Measurements from ENCODE around the gene CD28. TPM values are rescaled to one million over a fixed set of nuclear protein-coding genes. Genes with fewer than 3 reads are reported as not detected.

The CD28 gene
- total and polyA plus RNA-seq, 9 of the 15 experiments (the other 6 are each of a cell fraction or from before 2014, with no cell fraction given) = 0.01 to 0.11 TPM; not detected in 7

DNA sequence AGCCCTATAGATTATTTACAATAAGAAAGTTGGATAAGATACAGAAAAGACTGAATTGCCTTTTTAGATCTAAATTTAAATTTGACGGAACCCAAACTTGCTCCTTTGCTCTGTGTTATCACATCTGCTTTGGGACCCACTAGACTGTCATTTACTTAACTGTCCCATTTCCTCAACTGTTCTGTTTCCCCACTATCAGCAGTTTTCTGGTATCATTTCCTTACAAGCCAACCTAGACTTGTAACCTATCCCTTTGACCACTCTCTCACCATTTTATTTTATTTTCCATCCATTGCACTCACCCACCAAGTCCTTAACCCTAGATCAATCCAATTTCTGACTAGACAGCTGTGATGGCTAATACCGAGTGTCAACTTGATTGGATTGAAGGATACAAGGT lies 38.6 kb upstream of the CD28 start:
- Histone ChIP-seq H3K9me3 (replicated peaks; ENCODE audit: control insufficient read depth, insufficient read depth, low read depth, low read length) (no peaks in the 10 kb centered on the region), H4K20me1 (replicated peaks; ENCODE audit: control insufficient read depth, insufficient read depth, low read length) (no peaks in the 10 kb centered on the region), H3K4me1 (replicated peaks in 1 of 2; ENCODE audit: control insufficient read depth in 2 of 2, insufficient read depth in 2 of 2, low read length in 2 of 2) (no peaks in the 10 kb centered on the region), H3K4me2 (ENCODE audit: insufficient read depth, low read length) (no peak overlapping the region), H2AFZ (ENCODE audit: low read depth, low read length) (no peak overlapping the region), H3K4me3 (no peak overlapping the region), H3K9me1 (ENCODE audit: control insufficient read depth, insufficient read depth, low read length) (no peaks in the 10 kb centered on the region), H3K27ac (ENCODE audit: extremely low read depth, low read depth, low read length) (no peak overlapping the region), H3K79me2 (ENCODE audit: control insufficient read depth, insufficient read depth, low read length) (no peaks in the 10 kb centered on the region), H3K9ac (ENCODE audit: insufficient read depth in 1 of 2, low read depth in 2 of 2, low read length in 2 of 2) (no peak overlapping the region), H3K27me3 (ENCODE audit: control insufficient read depth in 2 of 2, insufficient read depth in 2 of 2, low read length in 2 of 2) (no peaks in the 10 kb centered on the region), H3K36me3 (ENCODE audit: control insufficient read depth, insufficient read depth, low read length) (no peaks in the 10 kb centered on the region)
- CTCF ChIA-PET (ENCODE audit: low intra/inter-chr PET ratio) = no interaction called here
- no TSS peak for BruUV-seq (replicated peaks)
- no peak for ATAC-seq
- no peak for DNase-seq (ENCODE audit: extremely low read depth in 1 of 4, low spot score in 3 of 4)
- intact Hi-C loops (cut with micrococcal nuclease) = no loop called here
- 4% methylated on average over 2 of the region's 2 CpGs for WGBS (ENCODE audit: insufficient coverage, low coverage, missing lambda C conversion rate)
- TF ChIP-seq, protein P1, sequence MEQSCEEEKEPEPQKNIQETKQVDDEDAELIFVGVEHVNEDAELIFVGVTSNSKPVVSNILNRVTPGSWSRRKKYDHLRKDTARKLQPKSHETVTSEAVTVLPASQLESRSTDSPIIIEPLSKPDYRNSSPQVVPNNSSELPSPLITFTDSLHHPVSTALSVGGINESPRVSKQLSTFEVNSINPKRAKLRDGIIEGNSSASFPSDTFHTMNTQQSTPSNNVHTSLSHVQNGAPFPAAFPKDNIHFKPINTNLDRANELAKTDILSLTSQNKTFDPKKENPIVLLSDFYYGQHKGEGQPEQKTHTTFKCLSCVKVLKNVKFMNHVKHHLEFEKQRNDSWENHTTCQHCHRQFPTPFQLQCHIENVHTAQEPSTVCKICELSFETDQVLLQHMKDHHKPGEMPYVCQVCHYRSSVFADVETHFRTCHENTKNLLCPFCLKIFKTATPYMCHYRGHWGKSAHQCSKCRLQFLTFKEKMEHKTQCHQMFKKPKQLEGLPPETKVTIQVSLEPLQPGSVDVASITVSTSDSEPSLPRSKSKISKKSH (CRISPR knock-in tag; IDR thresholded peaks at IDR 0.05) = no peak
- TF ChIP-seq SNRNP70 (optimal IDR thresholded peaks at IDR 0.05; ENCODE audit: low read depth, low read length) (no peak), TAF9B (IDR thresholded peaks at IDR 0.05; ENCODE audit: partially characterized antibody) (no peak)
- in situ Hi-C loops (cut with MboI) = no loop called here
- POLR2A ChIA-PET = no interaction called here
- no peak for FAIRE-seq

DNA sequence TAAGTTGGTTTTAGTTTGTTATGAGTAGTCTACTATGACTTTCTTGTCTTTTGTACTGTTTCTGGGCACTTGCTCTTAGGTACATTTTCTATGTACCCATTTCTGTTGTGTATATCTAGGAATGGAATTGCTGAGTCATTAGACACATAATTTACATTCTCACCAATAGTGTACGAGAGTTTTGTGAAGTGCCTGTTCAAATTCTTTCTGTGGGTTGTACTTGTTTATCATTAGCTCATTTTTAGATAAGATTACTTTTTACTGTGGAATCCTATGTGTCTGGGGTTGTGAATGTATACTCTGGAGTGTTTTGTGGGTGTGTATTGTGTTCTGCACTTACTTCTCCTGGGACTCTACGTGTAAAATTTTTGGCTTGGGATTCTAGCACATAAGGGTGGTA lies 36.6 kb upstream of the CD28 start:
- H3K4me3 ChIP-seq = no peak overlapping the region
- WGBS (ENCODE audit: insufficient coverage, low coverage, missing lambda C conversion rate) = 6% methylated on average over 2 of the region's 2 CpGs
- in situ Hi-C loops (cut with MboI) = no loop called here
- H4K20me1 ChIP-seq (replicated peaks; ENCODE audit: control insufficient read depth, insufficient read depth, low read length) = no peaks in the 10 kb centered on the region
- CTCF ChIA-PET (ENCODE audit: low intra/inter-chr PET ratio) = no interaction called here
- ATAC-seq (no peak), FAIRE-seq (no peak), DNase-seq (ENCODE audit: extremely low read depth in 1 of 4, low spot score in 3 of 4) (no peak)
- H3K36me3 ChIP-seq (ENCODE audit: control insufficient read depth, insufficient read depth, low read length) = no peaks in the 10 kb centered on the region
- no TSS peak for BruUV-seq (replicated peaks)
- intact Hi-C loops (cut with micrococcal nuclease) = no loop called here
- H3K4me1 ChIP-seq (replicated peaks in 1 of 2; ENCODE audit: control insufficient read depth in 2 of 2, insufficient read depth in 2 of 2, low read length in 2 of 2) = no peaks in the 10 kb centered on the region
- H2AFZ ChIP-seq (ENCODE audit: low read depth, low read length) = no peak overlapping the region
- POLR2A ChIA-PET = no interaction called here
- H3K27me3 ChIP-seq (ENCODE audit: control insufficient read depth in 2 of 2, insufficient read depth in 2 of 2, low read length in 2 of 2) = no peaks in the 10 kb centered on the region
- peak; percentile 62 for TF ChIP-seq NFE2L1 (tag; IDR thresholded peaks at IDR 0.05; ENCODE audit: borderline replicate concordance, low read depth)
- peak; percentile 56; the same call in 1 of the 2 replicates for TF ChIP-seq C11orf30 (IDR thresholded peaks at IDR 0.05; ENCODE audit: low read depth)
- peak; percentile 76 for TF ChIP-seq ZNF316 (IDR thresholded peaks at IDR 0.05)
- TF ChIP-seq MAFG (tag; conservative IDR thresholded peaks at IDR 0.05) = peak; percentile 80
- no peak for TF ChIP-seq NFIX (CRISPR knock-in tag; IDR thresholded peaks at IDR 0.05; ENCODE audit: low read depth)
- peak; percentile 47 for TF ChIP-seq MAFF (IDR thresholded peaks at IDR 0.05; ENCODE audit: low read length)
- TF ChIP-seq, protein P2, sequence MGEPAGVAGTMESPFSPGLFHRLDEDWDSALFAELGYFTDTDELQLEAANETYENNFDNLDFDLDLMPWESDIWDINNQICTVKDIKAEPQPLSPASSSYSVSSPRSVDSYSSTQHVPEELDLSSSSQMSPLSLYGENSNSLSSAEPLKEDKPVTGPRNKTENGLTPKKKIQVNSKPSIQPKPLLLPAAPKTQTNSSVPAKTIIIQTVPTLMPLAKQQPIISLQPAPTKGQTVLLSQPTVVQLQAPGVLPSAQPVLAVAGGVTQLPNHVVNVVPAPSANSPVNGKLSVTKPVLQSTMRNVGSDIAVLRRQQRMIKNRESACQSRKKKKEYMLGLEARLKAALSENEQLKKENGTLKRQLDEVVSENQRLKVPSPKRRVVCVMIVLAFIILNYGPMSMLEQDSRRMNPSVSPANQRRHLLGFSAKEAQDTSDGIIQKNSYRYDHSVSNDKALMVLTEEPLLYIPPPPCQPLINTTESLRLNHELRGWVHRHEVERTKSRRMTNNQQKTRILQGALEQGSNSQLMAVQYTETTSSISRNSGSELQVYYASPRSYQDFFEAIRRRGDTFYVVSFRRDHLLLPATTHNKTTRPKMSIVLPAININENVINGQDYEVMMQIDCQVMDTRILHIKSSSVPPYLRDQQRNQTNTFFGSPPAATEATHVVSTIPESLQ (CRISPR knock-in tag; IDR thresholded peaks at IDR 0.05) = no peak
- TF ChIP-seq NFE2 (IDR thresholded peaks at IDR 0.05; ENCODE audit: low read depth) = peak; percentile 82
- H3K79me2 ChIP-seq (ENCODE audit: control insufficient read depth, insufficient read depth, low read length) = no peaks in the 10 kb centered on the region
- H3K9me1 ChIP-seq (ENCODE audit: control insufficient read depth, insufficient read depth, low read length) = no peaks in the 10 kb centered on the region
- no peaks in the 10 kb centered on the region for H3K9me3 ChIP-seq (replicated peaks; ENCODE audit: control insufficient read depth, insufficient read depth, low read depth, low read length)
- H3K27ac ChIP-seq (ENCODE audit: extremely low read depth, low read depth, low read length) = no peak overlapping the region
- H3K9ac ChIP-seq (ENCODE audit: insufficient read depth in 1 of 2, low read depth in 2 of 2, low read length in 2 of 2) = no peak overlapping the region
- H3K4me2 ChIP-seq (ENCODE audit: insufficient read depth, low read length) = no peak overlapping the region

Data from K562 (cell line).